GM23338 (cell line): ENCODE data around the gene SRCIN1. TPM values are rescaled to one million over a fixed set of nuclear protein-coding genes. Genes with fewer than 3 reads are reported as not detected.

Source experiments
- ATAC-seq: fragments of 200-7000 bp; cut with Tn5 transposase; 3 replicates; pipeline ENCODE4 v1.9.1; 2020
- DNase-seq: peaks from one replicate; pipeline ENCODE4 v3.0.0-alpha.2; 2015; ENCODE audit warnings: low spot score
- H2AFZ ChIP-seq: fragments of 200-600 bp; sonication (generic); 2 replicates; pipeline ENCODE4 v1.8.0; 2016; ENCODE audit warnings: antibody characterized with exemption, mild to moderate bottlenecking, moderate library complexity
- H3F3A ChIP-seq: fragments of 200-600 bp; sonication (generic); replicated peaks from 2 replicates; pipeline ENCODE4 v1.8.0; 2017; ENCODE audit warnings: antibody characterized with exemption, mixed run types, low read depth
- H3K27ac ChIP-seq: fragments of 200-600 bp; sonication (generic); 2 replicates; pipeline ENCODE4 v1.6.1; 2016; ENCODE audit warnings: low read depth
- H3K27me3 ChIP-seq: fragments of 200-600 bp; sonication (generic); 2 replicates; pipeline ENCODE4 v1.8.0; 2016; ENCODE audit warnings: mild to moderate bottlenecking, mixed run types, moderate library complexity; ENCODE audit not compliant: insufficient read depth
- H3K36me3 ChIP-seq: fragments of 200-600 bp; sonication (generic); 2 replicates; pipeline ENCODE4 v1.8.0; 2016; ENCODE audit warnings: mild to moderate bottlenecking; ENCODE audit not compliant: insufficient read depth
- H3K4me1 ChIP-seq: fragments of 200-600 bp; sonication (generic); 2 replicates; pipeline ENCODE4 v1.8.0; 2016; ENCODE audit warnings: mild to moderate bottlenecking, moderate library complexity; ENCODE audit not compliant: insufficient read depth
- H3K4me2 ChIP-seq: fragments of 200-600 bp; sonication (generic); 2 replicates; pipeline ENCODE4 v1.7.1; 2017; ENCODE audit warnings: mixed run types
- H3K4me3 ChIP-seq: fragments of 200-600 bp; sonication (generic); 2 replicates; pipeline ENCODE4 v1.6.1; 2016; ENCODE audit warnings: mixed run types
- H3K79me2 ChIP-seq: fragments of 200-600 bp; sonication (generic); replicated peaks from 2 replicates; pipeline ENCODE4 v1.8.0; 2017; ENCODE audit warnings: mild to moderate bottlenecking; ENCODE audit not compliant: insufficient read depth
- H3K9me2 ChIP-seq: fragments of 200-600 bp; sonication (generic); 2 replicates; pipeline ENCODE4 v1.8.0; 2017; ENCODE audit not compliant: insufficient read depth
- H4K20me1 ChIP-seq: fragments of 200-600 bp; sonication (generic); replicated peaks from 2 replicates; pipeline ENCODE4 v1.8.0; 2017; ENCODE audit warnings: mild to moderate bottlenecking; ENCODE audit not compliant: insufficient read depth
- H3K27ac Mint-ChIP-seq: 2 replicates; pipeline ENCODE4 v1.8.0; 2020; ENCODE audit warnings: inconsistent platforms, mild to moderate bottlenecking, moderate library complexity, mixed read lengths
- H3K27me3 Mint-ChIP-seq: 3 replicates; pipeline ENCODE4 v1.8.0; 2022; ENCODE audit warnings: low read depth, mild to moderate bottlenecking, moderate library complexity, mixed read lengths, inconsistent platforms; ENCODE audit not compliant: insufficient read depth, poor library complexity
- H3K36me3 Mint-ChIP-seq: 3 replicates; pipeline ENCODE4 v1.8.0; 2021; ENCODE audit warnings: low read depth, mild to moderate bottlenecking, inconsistent platforms, moderate library complexity, mixed read lengths
- H3K4me1 Mint-ChIP-seq: 3 replicates; pipeline ENCODE4 v1.8.0; 2020; ENCODE audit warnings: mild to moderate bottlenecking, inconsistent platforms, mixed read lengths
- H3K4me3 Mint-ChIP-seq: 3 replicates; pipeline ENCODE4 v1.8.0; 2021; ENCODE audit warnings: moderate library complexity, mild to moderate bottlenecking, inconsistent platforms, mixed read lengths
- H3K9me3 Mint-ChIP-seq: 3 replicates; pipeline ENCODE4 v1.8.0; 2020; ENCODE audit warnings: moderate library complexity, mild to moderate bottlenecking, inconsistent platforms, mixed read lengths
- CREB1 ChIP-seq: fragments of 250-450 bp; sonication (Bioruptor Pico); IDR thresholded peaks from 2 replicates; pipeline ENCODE4 v1.5.0; 2020; ENCODE audit warnings: low read depth, mild to moderate bottlenecking, moderate library complexity
- CTCF ChIP-seq, 2 experiments: fragments of 200-600 bp in 1 of 2; sonication (generic) in 1 of 2; conservative IDR thresholded peaks; 2 replicates each; pipeline versions ENCODE4 v1.5.1 to v1.6.1; 2016 to 2017; ENCODE audit warnings: antibody characterized with exemption in 2 of 2, low read depth in 2 of 2, mild to moderate bottlenecking in 2 of 2, moderate library complexity in 1 of 2
- EZH2 ChIP-seq: fragments of 200-600 bp; sonication (generic); IDR thresholded peaks from one replicate; pipeline ENCODE4 v1.8.0; 2017; ENCODE audit warnings: antibody characterized with exemption, mild to moderate bottlenecking, low read depth; ENCODE audit not compliant: unreplicated experiment
- EZH2phosphoT487 ChIP-seq: fragments of 200-600 bp; sonication (generic); IDR thresholded peaks from one replicate; pipeline ENCODE4 v1.8.1; 2018; ENCODE audit warnings: antibody characterized with exemption; ENCODE audit not compliant: unreplicated experiment
- JUNB ChIP-seq: IDR thresholded peaks from one replicate; pipeline ENCODE4 v1.6.1; 2016; ENCODE audit warnings: antibody characterized with exemption; ENCODE audit not compliant: unreplicated experiment
- NANOG ChIP-seq: IDR thresholded peaks from 2 replicates; pipeline ENCODE4 v1.6.1; 2016; ENCODE audit warnings: antibody characterized with exemption, borderline replicate concordance
- POLR2AphosphoS5 ChIP-seq: IDR thresholded peaks from 2 replicates; pipeline ENCODE4 v1.6.1; 2016; ENCODE audit warnings: antibody characterized with exemption, low read depth
- REST ChIP-seq: IDR thresholded peaks from one replicate; pipeline ENCODE4 v1.6.1; 2018; ENCODE audit warnings: antibody characterized with exemption; ENCODE audit not compliant: unreplicated experiment
- STAT1 ChIP-seq: IDR thresholded peaks from one replicate; pipeline ENCODE4 v1.6.1; 2016; ENCODE audit warnings: antibody characterized with exemption; ENCODE audit not compliant: unreplicated experiment
- ZNF114 ChIP-seq: fragments of 250-450 bp; sonication (Bioruptor Pico); IDR thresholded peaks from 2 replicates; pipeline ENCODE4 v1.5.0; 2020; ENCODE audit warnings: mild to moderate bottlenecking, moderate library complexity
- ZNF331 ChIP-seq: fragments of 250-450 bp; sonication (Bioruptor Pico); IDR thresholded peaks from 2 replicates; pipeline ENCODE4 v1.5.0; 2020; ENCODE audit warnings: low read depth, mild to moderate bottlenecking, moderate library complexity
- polyA plus RNA-seq: library from polyadenylated mRNA; unstranded; fragments of >200 nt; fragmentation: Nextera tagmentation; extraction: Ambion mirVana; gene quantifications from 2 replicates; pipeline ENCODE4 v1.2.1, GENCODE V29; 2016
- total RNA-seq: library from RNA; depleted of rRNA; stranded (reverse); fragments of >200 nt; shearing (Covaris generic); gene quantifications from 2 replicates; pipeline ENCODE4 v1.2.3, GENCODE V29; 2014
- TF ChIP-seq, protein P1 (sequence below): IDR thresholded peaks from 2 replicates; pipeline ENCODE4 v1.6.1; 2016; ENCODE audit warnings: antibody characterized with exemption
- TF ChIP-seq, protein P2 (sequence below): fragments of 250-450 bp; sonication (Bioruptor Pico); IDR thresholded peaks from 2 replicates; pipeline ENCODE4 v1.5.0; 2020; ENCODE audit warnings: mild to moderate bottlenecking, moderate library complexity

SRCIN1 gene
- total and polyA plus RNA-seq, 2 experiments from 2014 or later: 0.87 to 2.2 TPM

DNA sequence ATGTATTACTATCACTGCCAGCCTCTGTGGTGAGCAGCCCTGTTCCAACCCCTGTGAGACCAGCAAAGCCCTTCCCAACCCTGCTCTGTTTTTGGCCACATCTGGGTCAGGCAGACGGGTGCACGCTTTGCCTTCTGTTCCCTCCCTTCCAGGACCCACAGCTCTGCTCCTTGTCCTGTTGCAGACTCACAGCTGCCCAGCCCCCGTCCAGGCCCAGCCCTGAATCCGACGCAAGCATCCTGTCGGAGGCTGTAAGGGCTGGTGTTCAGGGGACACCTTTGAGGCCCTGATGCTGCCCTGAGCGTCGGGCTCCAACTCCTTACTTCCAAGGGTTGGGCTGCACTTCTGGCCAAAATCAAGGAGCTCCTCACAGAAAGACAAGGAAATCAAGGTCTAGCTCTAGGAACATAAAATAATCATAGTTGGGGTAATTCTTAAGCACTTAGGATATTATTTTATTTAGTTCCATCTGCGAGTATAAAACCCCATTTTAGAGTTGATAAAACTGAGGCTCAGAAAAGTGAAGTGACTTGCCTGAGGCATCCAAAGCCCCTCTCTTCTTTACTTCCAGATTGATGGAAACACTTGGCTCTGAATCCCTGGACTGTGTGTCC is 14.3 kb upstream of the SRCIN1 start:
- peaks cover 28% of the 10 kb centered on the region for H3K4me1 Mint-ChIP-seq
- peak overlapping the region; percentile 3; the same call in 1 of the 2 replicates for H3K4me2 ChIP-seq
- no peaks in the 10 kb centered on the region for H4K20me1 ChIP-seq
- TF ChIP-seq EZH2phosphoT487 (no peak), EZH2 (no peak), STAT1 (no peak), REST (no peak), ZNF331 (CRISPR knock-in tag) (no peak), POLR2AphosphoS5 (no peak), CREB1 (no peak), CTCF (conservative IDR thresholded peaks at IDR 0.05; ENCODE audit: low read depth in 2 of 2) (no peak), NANOG (no peak), ZNF114 (CRISPR knock-in tag) (no peak), JUNB (no peak)
- TF ChIP-seq, protein P1, sequence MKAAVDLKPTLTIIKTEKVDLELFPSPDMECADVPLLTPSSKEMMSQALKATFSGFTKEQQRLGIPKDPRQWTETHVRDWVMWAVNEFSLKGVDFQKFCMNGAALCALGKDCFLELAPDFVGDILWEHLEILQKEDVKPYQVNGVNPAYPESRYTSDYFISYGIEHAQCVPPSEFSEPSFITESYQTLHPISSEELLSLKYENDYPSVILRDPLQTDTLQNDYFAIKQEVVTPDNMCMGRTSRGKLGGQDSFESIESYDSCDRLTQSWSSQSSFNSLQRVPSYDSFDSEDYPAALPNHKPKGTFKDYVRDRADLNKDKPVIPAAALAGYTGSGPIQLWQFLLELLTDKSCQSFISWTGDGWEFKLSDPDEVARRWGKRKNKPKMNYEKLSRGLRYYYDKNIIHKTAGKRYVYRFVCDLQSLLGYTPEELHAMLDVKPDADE: no peak
- TF ChIP-seq, protein P2, sequence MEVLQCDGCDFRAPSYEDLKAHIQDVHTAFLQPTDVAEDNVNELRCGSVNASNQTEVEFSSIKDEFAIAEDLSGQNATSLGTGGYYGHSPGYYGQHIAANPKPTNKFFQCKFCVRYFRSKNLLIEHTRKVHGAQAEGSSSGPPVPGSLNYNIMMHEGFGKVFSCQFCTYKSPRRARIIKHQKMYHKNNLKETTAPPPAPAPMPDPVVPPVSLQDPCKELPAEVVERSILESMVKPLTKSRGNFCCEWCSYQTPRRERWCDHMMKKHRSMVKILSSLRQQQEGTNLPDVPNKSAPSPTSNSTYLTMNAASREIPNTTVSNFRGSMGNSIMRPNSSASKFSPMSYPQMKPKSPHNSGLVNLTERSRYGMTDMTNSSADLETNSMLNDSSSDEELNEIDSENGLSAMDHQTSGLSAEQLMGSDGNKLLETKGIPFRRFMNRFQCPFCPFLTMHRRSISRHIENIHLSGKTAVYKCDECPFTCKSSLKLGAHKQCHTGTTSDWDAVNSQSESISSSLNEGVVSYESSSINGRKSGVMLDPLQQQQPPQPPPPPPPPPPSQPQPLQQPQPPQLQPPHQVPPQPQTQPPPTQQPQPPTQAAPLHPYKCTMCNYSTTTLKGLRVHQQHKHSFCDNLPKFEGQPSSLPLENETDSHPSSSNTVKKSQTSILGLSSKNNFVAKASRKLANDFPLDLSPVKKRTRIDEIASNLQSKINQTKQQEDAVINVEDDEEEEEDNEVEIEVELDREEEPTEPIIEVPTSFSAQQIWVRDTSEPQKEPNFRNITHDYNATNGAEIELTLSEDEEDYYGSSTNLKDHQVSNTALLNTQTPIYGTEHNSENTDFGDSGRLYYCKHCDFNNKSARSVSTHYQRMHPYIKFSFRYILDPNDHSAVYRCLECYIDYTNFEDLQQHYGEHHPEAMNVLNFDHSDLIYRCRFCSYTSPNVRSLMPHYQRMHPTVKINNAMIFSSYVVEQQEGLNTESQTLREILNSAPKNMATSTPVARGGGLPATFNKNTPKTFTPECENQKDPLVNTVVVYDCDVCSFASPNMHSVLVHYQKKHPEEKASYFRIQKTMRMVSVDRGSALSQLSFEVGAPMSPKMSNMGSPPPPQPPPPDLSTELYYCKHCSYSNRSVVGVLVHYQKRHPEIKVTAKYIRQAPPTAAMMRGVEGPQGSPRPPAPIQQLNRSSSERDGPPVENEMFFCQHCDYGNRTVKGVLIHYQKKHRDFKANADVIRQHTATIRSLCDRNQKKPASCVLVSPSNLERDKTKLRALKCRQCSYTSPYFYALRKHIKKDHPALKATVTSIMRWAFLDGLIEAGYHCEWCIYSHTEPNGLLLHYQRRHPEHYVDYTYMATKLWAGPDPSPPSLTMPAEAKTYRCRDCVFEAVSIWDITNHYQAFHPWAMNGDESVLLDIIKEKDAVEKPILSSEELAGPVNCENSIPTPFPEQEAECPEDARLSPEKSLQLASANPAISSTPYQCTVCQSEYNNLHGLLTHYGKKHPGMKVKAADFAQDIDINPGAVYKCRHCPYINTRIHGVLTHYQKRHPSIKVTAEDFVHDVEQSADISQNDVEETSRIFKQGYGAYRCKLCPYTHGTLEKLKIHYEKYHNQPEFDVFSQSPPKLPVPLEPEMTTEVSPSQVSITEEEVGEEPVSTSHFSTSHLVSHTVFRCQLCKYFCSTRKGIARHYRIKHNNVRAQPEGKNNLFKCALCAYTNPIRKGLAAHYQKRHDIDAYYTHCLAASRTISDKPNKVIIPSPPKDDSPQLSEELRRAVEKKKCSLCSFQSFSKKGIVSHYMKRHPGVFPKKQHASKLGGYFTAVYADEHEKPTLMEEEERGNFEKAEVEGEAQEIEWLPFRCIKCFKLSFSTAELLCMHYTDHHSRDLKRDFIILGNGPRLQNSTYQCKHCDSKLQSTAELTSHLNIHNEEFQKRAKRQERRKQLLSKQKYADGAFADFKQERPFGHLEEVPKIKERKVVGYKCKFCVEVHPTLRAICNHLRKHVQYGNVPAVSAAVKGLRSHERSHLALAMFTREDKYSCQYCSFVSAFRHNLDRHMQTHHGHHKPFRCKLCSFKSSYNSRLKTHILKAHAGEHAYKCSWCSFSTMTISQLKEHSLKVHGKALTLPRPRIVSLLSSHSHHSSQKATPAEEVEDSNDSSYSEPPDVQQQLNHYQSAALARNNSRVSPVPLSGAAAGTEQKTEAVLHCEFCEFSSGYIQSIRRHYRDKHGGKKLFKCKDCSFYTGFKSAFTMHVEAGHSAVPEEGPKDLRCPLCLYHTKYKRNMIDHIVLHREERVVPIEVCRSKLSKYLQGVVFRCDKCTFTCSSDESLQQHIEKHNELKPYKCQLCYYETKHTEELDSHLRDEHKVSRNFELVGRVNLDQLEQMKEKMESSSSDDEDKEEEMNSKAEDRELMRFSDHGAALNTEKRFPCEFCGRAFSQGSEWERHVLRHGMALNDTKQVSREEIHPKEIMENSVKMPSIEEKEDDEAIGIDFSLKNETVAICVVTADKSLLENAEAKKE (CRISPR knock-in tag): no peak
- no peak overlapping the region for H3K4me3 Mint-ChIP-seq
- no peaks in the 10 kb centered on the region for H3K36me3 ChIP-seq
- H3F3A ChIP-seq: no peaks in the 10 kb centered on the region
- no peaks in the 10 kb centered on the region for H3K9me2 ChIP-seq
- H3K4me1 ChIP-seq: peaks cover 10% of the 10 kb centered on the region; the same call in 1 of the 2 replicates
- no peak overlapping the region for H3K27ac Mint-ChIP-seq
- DNase-seq (peak; percentile 56), ATAC-seq (peak; percentile 69)
- H3K4me3 ChIP-seq: no peak overlapping the region
- no peaks in the 10 kb centered on the region for H3K79me2 ChIP-seq
- H3K9me3 Mint-ChIP-seq: no peaks in the 10 kb centered on the region; the same call in 2 of the 3 replicates
- no peaks in the 10 kb centered on the region for H3K27me3 ChIP-seq
- H3K27me3 Mint-ChIP-seq: peaks cover 14% of the 10 kb centered on the region
- peak overlapping the region; percentile 85 for H2AFZ ChIP-seq
- H3K27ac ChIP-seq: no peak overlapping the region
- no peaks in the 10 kb centered on the region for H3K36me3 Mint-ChIP-seq
